CD4-positive, alpha-beta memory T cell (primary cell): Measurements from ENCODE around the gene NLRP3. TPM values are rescaled to one million over a fixed set of nuclear protein-coding genes. Genes with fewer than 3 reads are reported as not detected.
"Not testable (repeated sequence)": the region's sequence is repeated elsewhere in the genome, so short reads cannot be mapped to it uniquely, and the experiment has no call there.

Source experiments
- CTCF ChIA-PET: fragments of 350-600 bp; sonication (Branson Sonifier 250); formaldehyde crosslinking; loops from one replicate; lab custom pipeline; 2021; ENCODE audit warnings: inconsistent platforms; ENCODE audit not compliant: partially characterized antibody; lab: Charles Lee
- POLR2A ChIA-PET: fragments of 350-600 bp; sonication (Branson Sonifier 250); formaldehyde crosslinking; loops from one replicate; lab custom pipeline; 2021; ENCODE audit not compliant: partially characterized antibody; lab: Charles Lee
- DNase-seq, 5 donors: peaks; one replicate each; pipeline versions ENCODE4 v3.0.0 to v3.0.0-alpha.2; 2020 to 2022; ENCODE audit warnings: mixed read lengths in 1 of 5
- H3K27ac ChIP-seq: one replicate; pipeline ENCODE4 v1.7.0; 2013; ENCODE audit warnings: low read depth, low read length
- H3K27me3 ChIP-seq: 2 replicates; pipeline ENCODE4 v1.7.0; 2013; ENCODE audit warnings: mild to moderate bottlenecking, low read length, moderate library complexity; ENCODE audit not compliant: insufficient read depth
- H3K36me3 ChIP-seq: 2 replicates; pipeline ENCODE4 v1.7.0; 2013; ENCODE audit warnings: mild to moderate bottlenecking, low read length, moderate library complexity; ENCODE audit not compliant: insufficient read depth
- H3K4me1 ChIP-seq: 2 replicates; pipeline ENCODE4 v1.7.0; 2013; ENCODE audit warnings: mild to moderate bottlenecking, low read length, moderate library complexity; ENCODE audit not compliant: insufficient read depth
- H3K4me3 ChIP-seq, 2 donors: one replicate each; pipeline ENCODE4 v1.7.0; 2013; ENCODE audit warnings: low read length in 2 of 2, mild to moderate bottlenecking in 1 of 2
- H3K9me3 ChIP-seq, 2 donors: one replicate each; pipeline ENCODE4 v1.7.0; 2013; ENCODE audit warnings: low read length in 2 of 2, control low read depth in 1 of 2; ENCODE audit not compliant: control insufficient read depth in 1 of 2
- H3K27ac Mint-ChIP-seq, 7 donors: one replicate each; pipeline ENCODE4 v1.8.0; 2020 to 2021; ENCODE audit warnings: mixed read lengths in 7 of 7, mild to moderate bottlenecking in 6 of 7, inconsistent platforms in 3 of 7, moderate library complexity in 3 of 7
- H3K27me3 Mint-ChIP-seq, 2 donors: one replicate each; pipeline ENCODE4 v1.8.0; 2020 to 2021; ENCODE audit warnings: mixed read lengths in 2 of 2
- H3K36me3 Mint-ChIP-seq, 2 donors: one replicate each; pipeline ENCODE4 v1.8.0; 2020 to 2021; ENCODE audit warnings: mixed read lengths in 2 of 2, inconsistent platforms in 1 of 2, mild to moderate bottlenecking in 1 of 2
- H3K4me1 Mint-ChIP-seq, 4 donors: one replicate each; pipeline ENCODE4 v1.8.0; 2020 to 2021; ENCODE audit warnings: mixed read lengths in 4 of 4, mild to moderate bottlenecking in 1 of 4
- H3K4me3 Mint-ChIP-seq, 8 donors: one replicate each; pipeline ENCODE4 v1.8.0; 2020 to 2021; ENCODE audit warnings: mixed read lengths in 8 of 8, mild to moderate bottlenecking in 7 of 8, moderate library complexity in 6 of 8, inconsistent platforms in 3 of 8
- H3K9me3 Mint-ChIP-seq, 8 donors: one replicate each; pipeline ENCODE4 v1.8.0; 2020 to 2021; ENCODE audit warnings: mixed read lengths in 8 of 8, mild to moderate bottlenecking in 5 of 8, inconsistent platforms in 3 of 8, moderate library complexity in 1 of 8
- intact Hi-C: fragments of 100-400 bp; cut with micrococcal nuclease; formaldehyde crosslinking; loops from one replicate; pipeline ENCODE4 v1.15.1; 2023
- polyA plus RNA-seq, 2 donors: library from polyadenylated mRNA; unstranded; fragments of 300-500 nt; fragmentation: Illumina TruSeq; gene quantifications; one replicate each; pipeline ENCODE4 v1.2.3, GENCODE V29; 2021
- total RNA-seq, 2 experiments: library from RNA; stranded (reverse); gene quantifications; one replicate each; pipeline ENCODE4 v1.2.3, GENCODE V29; 2021

Gene NLRP3
- total and polyA plus RNA-seq, 4 experiments from 2014 or later = 3.4 to 14.6 (median 9.2) TPM

- intact Hi-C loops = no loop called here
- Mint-ChIP-seq H3K4me3 (no peak overlapping the region), H3K27me3 (peaks cover 0 to 2% of the 10 kb centered on the region in 2 donors), H3K9me3 (peaks cover 0 to 4% (median 0%) of the 10 kb centered on the region in 8 donors), H3K36me3 (no peaks in the 10 kb centered on the region), H3K27ac (no peak overlapping the region), H3K4me1 (no peaks in the 10 kb centered on the region)
- Histone ChIP-seq H3K36me3 (no peaks in the 10 kb centered on the region), H3K27me3 (no peaks in the 10 kb centered on the region), H3K4me1 (no peaks in the 10 kb centered on the region), H3K9me3 (no peaks in the 10 kb centered on the region), H3K4me3 (no peak overlapping the region), H3K27ac (no peak overlapping the region)
- CTCF ChIA-PET = interaction anchor here (1.4 to 3.0 kb wide), 2 partner anchors 86 to 103 kb away, joined by 5 to 15 read pairs; no protein-coding TSS in a partner anchor
- no peak for DNase-seq
- POLR2A ChIA-PET = no interaction called here
These were observed 59.8 kb downstream of the NLRP3 start for GRCh38 chr1:247475793-247476192.

- H3K4me1 Mint-ChIP-seq, DNase-seq, POLR2A ChIA-PET, intact Hi-C loops, H3K27ac ChIP-seq, H3K4me3 Mint-ChIP-seq, H3K4me3 ChIP-seq, H3K9me3 Mint-ChIP-seq, H3K27ac Mint-ChIP-seq, H3K27me3 Mint-ChIP-seq, H3K4me1 ChIP-seq, H3K36me3 Mint-ChIP-seq, H3K27me3 ChIP-seq, H3K36me3 ChIP-seq, H3K9me3 ChIP-seq: not testable (repeated sequence)
- CTCF ChIA-PET = interaction anchor here (0.8 to 3.0 kb wide), 5 partner anchors 10 to 106 kb away, joined by 3 to 15 read pairs (median 4); no protein-coding TSS in a partner anchor
These were observed 60.5 kb downstream of the NLRP3 start for GRCh38 chr1:247476328-247477058.

- Histone ChIP-seq H3K36me3 (no peaks in the 10 kb centered on the region), H3K9me3 (no peaks in the 10 kb centered on the region), H3K4me3 (no peak overlapping the region), H3K27me3 (no peaks in the 10 kb centered on the region), H3K4me1 (no peaks in the 10 kb centered on the region), H3K27ac (no peak overlapping the region)
- Mint-ChIP-seq H3K9me3 (no peaks in the 10 kb centered on the region), H3K4me3 (no peak overlapping the region), H3K27ac (no peak overlapping the region), H3K4me1 (no peaks in the 10 kb centered on the region), H3K27me3 (peaks cover 0 to 2% of the 10 kb centered on the region in 2 donors), H3K36me3 (no peaks in the 10 kb centered on the region)
- ChIA-PET POLR2A (no interaction called here), CTCF (interaction anchor here (1.2 to 10.4 kb wide), 5 partner anchors 67 to 110 kb away, joined by 3 to 231 read pairs (median 7); partner anchors contain the start of gene NLRP3)
- DNase-seq = no peak
- intact Hi-C loops = no loop called here
These were observed 66.8 kb downstream of the NLRP3 start for GRCh38 chr1:247482747-247483146.

- no peak overlapping the region for H3K27ac Mint-ChIP-seq
- POLR2A ChIA-PET = interaction anchor here (0.9 to 3.4 kb wide), 3 partner anchors 39 to 114 kb away, joined by 3 to 16 read pairs (median 3); no protein-coding TSS in a partner anchor
- H3K4me1 Mint-ChIP-seq = no peaks in the 10 kb centered on the region
- Histone ChIP-seq H3K36me3 (no peaks in the 10 kb centered on the region), H3K27me3 (no peaks in the 10 kb centered on the region), H3K27ac (no peak overlapping the region), H3K4me3 (no peak overlapping the region), H3K4me1 (no peaks in the 10 kb centered on the region), H3K9me3 (no peaks in the 10 kb centered on the region)
- no peak overlapping the region for H3K4me3 Mint-ChIP-seq
- no peaks in the 10 kb centered on the region for H3K9me3 Mint-ChIP-seq
- H3K27me3 Mint-ChIP-seq = peaks cover 7 to 10% of the 10 kb centered on the region in 2 donors
- DNase-seq = peak in 4 of 5 donors; percentile 47 to 56 (median 54)
- intact Hi-C loops = loop anchor here (1.0 kb wide), 2 partner anchors 97 to 115 kb away; no protein-coding TSS in a partner anchor
- no peaks in the 10 kb centered on the region for H3K36me3 Mint-ChIP-seq
- CTCF ChIA-PET = interaction anchor here (0.6 to 10.4 kb wide), 21 partner anchors 8 to 367 kb away, joined by 3 to 231 read pairs (median 4); partner anchors contain the start of gene NLRP3
These were observed 71.1 kb downstream of the NLRP3 start for GRCh38 chr1:247487057-247487456.

GRCh38 chr1:247491328-247491727, 75.4 kb downstream of the NLRP3 start:
- H3K36me3 Mint-ChIP-seq = no peaks in the 10 kb centered on the region
- no peak overlapping the region for H3K4me3 ChIP-seq
- H3K4me1 Mint-ChIP-seq = no peaks in the 10 kb centered on the region
- H3K9me3 Mint-ChIP-seq = no peaks in the 10 kb centered on the region
- no peak for DNase-seq
- peaks cover 10% of the 10 kb centered on the region for H3K27me3 ChIP-seq
- intact Hi-C loops = no loop called here
- no peak overlapping the region for H3K27ac ChIP-seq
- H3K9me3 ChIP-seq = no peaks in the 10 kb centered on the region
- no peaks in the 10 kb centered on the region for H3K4me1 ChIP-seq
- POLR2A ChIA-PET = no interaction called here
- CTCF ChIA-PET = interaction anchor here (3.5 to 10.4 kb wide), 3 partner anchors 103 to 117 kb away, joined by 17 to 231 read pairs (median 230); no protein-coding TSS in a partner anchor
- no peaks in the 10 kb centered on the region for H3K36me3 ChIP-seq
- H3K27me3 Mint-ChIP-seq = peaks cover 19 to 23% of the 10 kb centered on the region in 2 donors
- H3K4me3 Mint-ChIP-seq = no peak overlapping the region
- no peak overlapping the region for H3K27ac Mint-ChIP-seq

- ChIA-PET CTCF (interaction anchor here (0.7 to 10.4 kb wide), 2 partner anchors 104 to 120 kb away, joined by 3 to 230 read pairs; no protein-coding TSS in a partner anchor), POLR2A (no interaction called here)
- Histone ChIP-seq H3K36me3 (no peaks in the 10 kb centered on the region), H3K4me1 (no peaks in the 10 kb centered on the region), H3K27me3 (peaks cover 10% of the 10 kb centered on the region), H3K9me3 (no peaks in the 10 kb centered on the region), H3K27ac (no peak overlapping the region), H3K4me3 (no peak overlapping the region)
- Mint-ChIP-seq H3K9me3 (no peaks in the 10 kb centered on the region), H3K4me1 (no peaks in the 10 kb centered on the region), H3K4me3 (no peak overlapping the region), H3K36me3 (no peaks in the 10 kb centered on the region), H3K27me3 (peaks cover 20 to 24% of the 10 kb centered on the region in 2 donors), H3K27ac (no peak overlapping the region)
- intact Hi-C loops = no loop called here
- no peak for DNase-seq
These were observed 77.1 kb downstream of the NLRP3 start for GRCh38 chr1:247493106-247493505.

GRCh38 chr1:247494767-247495166, 78.8 kb downstream of the NLRP3 start:
- no peaks in the 10 kb centered on the region for H3K9me3 ChIP-seq
- Mint-ChIP-seq H3K9me3 (no peaks in the 10 kb centered on the region), H3K4me3 (no peak overlapping the region), H3K4me1 (no peaks in the 10 kb centered on the region), H3K36me3 (no peaks in the 10 kb centered on the region), H3K27ac (no peak overlapping the region), H3K27me3 (peaks cover 23 to 25% of the 10 kb centered on the region in 2 donors)
- H3K36me3 ChIP-seq = no peaks in the 10 kb centered on the region
- CTCF ChIA-PET = interaction anchor here (1.4 kb wide), 2 partner anchors 105 to 122 kb away, joined by 3 to 5 read pairs; no protein-coding TSS in a partner anchor
- no peak for DNase-seq
- H3K4me3 ChIP-seq = no peak overlapping the region
- intact Hi-C loops = no loop called here
- H3K27ac ChIP-seq = no peak overlapping the region
- H3K27me3 ChIP-seq = peaks cover 10% of the 10 kb centered on the region
- POLR2A ChIA-PET = no interaction called here
- H3K4me1 ChIP-seq = no peaks in the 10 kb centered on the region
